GM19035 (cell line): Measurements from ENCODE around the gene FAM237A.

Source experiments
- ATAC-seq: cut with Tn5 transposase; IDR thresholded peaks from one replicate; pipeline ENCODE4 v1.9.1; 2021; ENCODE audit not compliant: unreplicated experiment

FAM237A gene

DNA sequence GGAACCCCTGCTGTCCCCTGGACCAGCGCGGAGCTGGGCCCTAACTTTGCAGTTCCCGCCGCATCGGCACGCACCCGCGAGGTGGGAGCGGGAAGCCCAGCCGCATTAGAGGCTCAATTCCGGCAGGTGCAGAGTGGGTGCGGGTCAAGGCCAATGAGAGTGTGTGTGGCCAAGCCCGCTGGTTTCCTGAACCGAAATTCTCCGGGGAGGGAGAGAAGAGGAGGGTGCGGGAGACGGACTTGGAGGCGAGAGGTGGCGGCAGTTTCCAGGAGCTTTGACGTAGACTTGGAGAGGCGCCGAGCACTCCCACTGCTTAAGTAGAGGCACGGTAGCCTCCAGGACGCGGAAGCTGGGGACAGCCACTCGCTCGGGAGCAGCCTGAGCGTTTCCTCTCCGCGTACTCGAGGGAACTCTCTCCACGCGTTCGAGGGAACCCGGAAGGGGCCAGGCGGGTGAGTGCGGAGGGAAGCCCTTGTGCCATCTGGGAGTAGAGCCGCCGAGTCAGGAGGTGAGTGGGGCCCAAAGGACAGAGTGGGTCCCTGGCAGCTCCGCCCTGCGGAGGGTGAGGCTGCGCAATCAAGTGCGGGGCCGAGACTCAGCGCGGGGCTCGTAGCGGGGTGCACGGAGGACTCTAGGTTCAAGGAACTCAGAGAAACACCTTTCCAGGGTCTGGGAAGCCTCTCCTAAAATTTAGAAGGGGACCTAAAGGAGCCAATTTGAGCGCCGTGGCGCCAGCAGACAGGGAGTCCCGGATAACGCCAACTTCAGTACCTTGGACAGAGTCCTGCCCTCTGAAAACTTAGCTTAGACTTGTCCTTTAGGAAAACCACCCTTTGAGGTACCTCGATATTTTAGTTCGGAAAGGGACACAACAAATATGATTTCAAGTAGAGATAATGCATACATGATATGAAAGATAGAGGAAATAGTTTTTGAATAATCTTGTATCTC lies at the start of gene FAM237A:
Gene FAM237A, plus strand, starts transcription at position 413 of the 951 bp plus-strand sequence. CDS start 1,750 bp downstream, outside the sequence.
- ATAC-seq, result no peak

DNA sequence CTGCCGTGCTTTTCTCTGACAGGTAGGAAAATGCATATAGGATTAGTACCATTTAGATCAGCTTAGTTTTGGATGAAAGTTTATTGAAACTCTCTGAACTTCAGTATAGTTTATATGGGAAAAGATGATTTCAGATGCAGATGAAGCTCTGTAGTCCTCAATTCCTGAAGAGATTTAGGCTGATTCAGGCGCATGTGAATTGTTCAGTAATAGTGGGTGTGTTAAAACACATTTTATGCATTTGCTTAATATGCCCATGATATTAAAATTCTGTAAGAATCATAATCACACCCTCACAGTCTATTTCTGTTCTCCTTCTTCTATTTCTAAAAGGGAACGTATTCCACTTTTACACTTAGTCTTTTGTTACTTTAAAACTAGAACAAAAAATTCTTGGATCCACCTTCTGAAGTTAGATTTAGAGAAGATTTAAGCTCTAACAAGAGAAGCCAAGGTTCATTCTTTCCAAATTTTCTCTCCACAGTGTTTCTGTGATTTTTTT lies 44.5 kb upstream of the FAM237A start:
- ATAC-seq, result no peak

DNA sequence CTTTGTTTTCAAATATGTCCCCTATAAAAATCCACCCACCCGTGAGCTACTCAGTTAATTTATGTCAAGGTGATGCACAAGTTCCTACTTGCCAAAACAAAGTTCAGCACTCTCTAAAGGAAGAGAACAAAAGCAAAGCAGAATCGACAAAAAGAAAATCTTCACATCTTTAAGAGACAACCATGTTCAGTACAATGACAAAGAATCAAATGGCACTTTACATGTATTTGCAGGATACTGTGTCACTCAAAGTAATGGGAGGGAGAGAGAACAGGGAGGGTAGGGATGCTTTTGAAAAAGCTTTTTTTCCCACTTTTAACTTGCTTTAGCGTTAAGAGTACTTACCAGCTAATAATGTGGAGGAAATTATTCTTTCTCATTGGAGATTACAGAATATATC lies 39.0 kb upstream of the FAM237A start:
- ATAC-seq, result no peak

DNA sequence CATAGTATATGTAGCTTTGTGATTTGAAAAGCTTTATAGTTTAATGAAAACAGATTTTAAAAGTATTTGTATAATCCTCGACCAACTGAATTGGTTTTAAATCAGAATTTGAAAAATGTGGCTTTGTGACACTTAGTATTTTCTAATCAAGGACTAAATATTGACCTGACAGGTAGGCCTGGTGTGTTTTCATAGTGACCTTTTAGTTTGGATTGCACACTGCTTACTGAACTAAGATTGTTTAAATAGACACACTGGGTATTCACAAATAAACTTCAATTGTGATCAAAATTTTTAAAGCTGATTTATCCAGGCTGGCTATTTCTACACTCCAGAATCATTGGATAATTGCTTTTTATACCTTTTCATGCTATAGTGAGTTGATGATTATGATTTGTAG lies 31.8 kb upstream of the FAM237A start:
- no peak for ATAC-seq

DNA sequence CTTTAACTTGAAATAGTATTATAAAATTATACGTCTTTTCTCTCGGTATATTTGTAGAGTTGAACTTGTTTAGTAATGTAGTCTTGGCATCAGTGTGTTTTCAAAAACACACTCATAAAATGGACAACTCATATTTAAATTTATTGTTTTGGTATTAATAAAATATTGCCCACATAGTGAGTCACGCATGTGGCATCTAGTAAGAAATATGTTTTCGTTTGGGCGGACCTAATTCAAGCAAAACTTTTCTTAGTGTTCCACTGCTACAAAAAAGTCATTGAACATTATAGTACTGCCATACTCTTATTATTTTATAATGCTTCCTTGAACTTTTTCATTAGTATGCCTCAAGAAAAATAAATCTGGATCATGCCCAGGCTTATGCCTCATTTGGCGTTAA lies 31.1 kb upstream of the FAM237A start:
- no peak for ATAC-seq

DNA sequence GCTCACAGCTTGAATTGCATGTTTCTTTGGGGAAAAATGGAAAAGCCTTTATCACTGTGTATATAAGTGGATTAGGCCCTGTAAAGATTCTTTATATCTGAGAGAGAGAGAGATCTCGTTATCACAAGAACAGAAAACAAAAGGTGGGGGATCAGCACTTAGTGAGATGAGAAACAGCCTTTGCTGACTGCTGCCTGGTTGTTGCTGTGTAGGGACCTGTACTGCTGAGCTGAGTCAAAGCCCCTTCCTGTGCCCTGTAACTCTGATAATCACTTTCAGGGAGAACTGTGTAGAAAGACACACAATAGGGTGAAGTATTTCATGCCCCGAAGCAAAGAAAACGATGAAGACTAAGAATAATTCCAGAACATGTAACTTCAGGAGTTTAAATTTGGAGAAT lies 30.6 kb upstream of the FAM237A start:
- no peak for ATAC-seq

DNA sequence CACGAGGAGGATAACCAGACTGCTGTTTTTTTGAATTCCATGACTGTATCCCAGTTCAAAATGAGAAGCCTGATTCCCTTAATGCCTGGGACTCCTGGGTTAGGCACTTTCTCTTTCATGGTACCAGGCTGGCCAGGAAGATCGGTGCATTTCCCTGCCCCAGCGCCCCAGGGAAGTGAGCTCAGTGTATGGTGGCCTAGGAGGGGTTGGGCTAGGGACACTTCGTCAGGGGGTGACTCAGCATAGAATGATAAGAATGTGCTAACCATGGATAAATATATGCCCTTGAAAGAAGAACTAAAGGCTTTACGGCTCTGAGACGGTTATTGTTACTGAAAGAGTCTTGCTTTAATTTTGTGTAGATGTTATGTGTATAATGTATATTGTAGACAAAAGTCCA lies 27.5 kb upstream of the FAM237A start:
- no peak for ATAC-seq

DNA sequence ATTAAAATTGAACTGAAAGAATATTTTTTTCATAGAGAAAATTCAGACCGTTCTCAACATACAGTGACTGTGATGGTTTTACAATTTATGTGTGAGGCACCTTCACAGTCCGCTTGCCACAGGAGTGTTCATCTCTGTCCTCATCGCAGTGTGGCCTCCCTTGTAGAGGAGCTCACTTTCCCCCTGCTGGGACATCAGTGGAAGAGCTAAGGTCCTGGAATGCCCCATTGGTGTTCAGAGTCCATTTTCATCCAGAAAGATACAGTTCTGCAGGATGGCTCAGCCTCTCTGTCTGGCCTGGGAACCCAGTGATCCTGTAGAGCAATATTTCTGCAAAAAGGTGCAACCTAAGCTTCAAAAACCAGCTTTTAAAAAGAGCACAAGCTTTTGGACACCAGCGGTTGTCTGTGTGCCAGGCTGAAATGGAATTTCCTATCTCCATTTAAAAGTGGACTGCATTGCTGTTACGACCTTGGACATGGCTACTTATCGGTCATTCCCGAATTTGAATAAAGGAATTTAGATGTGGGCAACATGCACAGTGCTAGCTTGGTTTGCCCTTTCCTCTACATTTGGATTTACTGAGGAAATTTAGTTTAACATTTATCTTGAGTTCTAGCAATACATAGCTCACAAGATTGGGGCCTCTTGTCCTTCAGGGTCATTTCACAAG lies 26.7 kb upstream of the FAM237A start:
- no peak for ATAC-seq

DNA sequence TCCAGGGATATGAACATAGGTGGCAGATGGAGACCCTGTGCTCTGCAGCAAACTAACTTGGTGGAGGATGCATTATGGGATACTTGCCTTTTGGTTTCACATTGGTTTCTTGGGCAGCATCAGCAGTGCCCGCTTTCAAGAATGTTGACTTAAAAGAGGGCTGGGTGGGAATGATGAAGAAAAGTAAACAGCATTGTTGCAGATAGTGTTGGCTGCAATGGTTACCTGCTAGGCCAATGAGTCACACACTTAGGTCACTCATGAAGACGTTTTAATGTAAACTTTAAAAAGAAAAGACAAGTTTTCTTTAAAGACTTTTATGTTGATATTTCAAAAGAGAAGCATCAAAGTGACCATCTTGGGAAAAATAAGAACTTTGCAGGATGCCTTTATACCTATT lies 26.1 kb upstream of the FAM237A start:
- ATAC-seq, result no peak

DNA sequence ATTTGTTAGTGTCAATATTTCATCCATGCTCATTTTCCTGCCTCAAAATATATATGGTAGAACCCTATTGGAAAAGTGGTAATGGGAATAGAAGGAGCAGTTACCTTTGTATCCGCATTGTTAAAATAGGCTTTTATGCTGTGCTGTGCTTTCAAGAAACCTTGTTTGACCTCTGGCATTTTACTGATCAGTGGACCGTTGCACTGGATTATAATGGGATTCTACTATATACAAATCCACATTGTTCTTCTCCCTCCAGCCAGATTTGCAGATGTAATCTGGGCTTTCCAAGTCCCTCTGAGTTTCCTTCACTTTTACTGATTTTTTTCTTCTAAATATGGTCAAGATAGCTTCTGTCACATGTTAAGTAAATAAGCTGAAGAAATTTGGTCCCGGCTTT lies 23.3 kb upstream of the FAM237A start:
- no peak for ATAC-seq

DNA sequence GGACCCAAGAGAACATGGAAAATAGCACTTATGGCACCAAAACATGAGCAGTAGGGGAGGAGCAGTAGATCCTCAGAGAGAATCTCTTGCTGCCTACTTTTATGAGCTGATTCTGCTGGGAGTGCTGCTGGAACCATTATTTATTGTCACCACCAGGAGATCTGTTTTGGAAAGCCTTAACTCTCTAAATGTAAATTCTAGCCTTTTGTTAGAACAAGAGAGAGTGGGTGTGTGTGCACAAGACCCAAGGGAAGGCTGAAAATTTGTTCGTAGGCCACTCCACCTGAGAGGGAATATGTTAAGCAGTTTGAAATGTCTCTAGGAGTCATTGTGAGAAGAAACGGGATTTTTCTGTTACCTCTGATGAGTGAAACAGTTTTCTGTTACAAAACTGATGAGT lies 16.2 kb upstream of the FAM237A start:
- ATAC-seq, result no peak

DNA sequence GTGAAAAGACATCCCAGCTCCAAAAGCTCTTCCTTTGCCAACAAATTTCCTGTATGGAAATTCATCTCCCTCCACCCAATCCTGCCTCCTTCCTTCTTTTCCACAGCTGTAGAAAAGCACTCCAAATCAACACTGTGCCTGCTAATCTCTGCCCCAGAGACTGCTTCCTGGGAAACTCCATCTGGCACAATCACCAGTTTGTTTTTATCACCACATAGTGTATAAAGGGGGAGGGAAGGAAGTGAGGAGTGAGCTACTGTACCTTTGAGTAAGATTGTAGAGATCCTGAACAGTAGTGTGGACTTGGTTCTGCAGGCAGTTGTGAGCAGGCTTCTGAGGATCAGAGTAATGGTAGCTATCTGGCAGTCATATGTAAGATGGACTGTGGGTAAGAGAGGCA lies 14.7 kb upstream of the FAM237A start:
- no peak for ATAC-seq

DNA sequence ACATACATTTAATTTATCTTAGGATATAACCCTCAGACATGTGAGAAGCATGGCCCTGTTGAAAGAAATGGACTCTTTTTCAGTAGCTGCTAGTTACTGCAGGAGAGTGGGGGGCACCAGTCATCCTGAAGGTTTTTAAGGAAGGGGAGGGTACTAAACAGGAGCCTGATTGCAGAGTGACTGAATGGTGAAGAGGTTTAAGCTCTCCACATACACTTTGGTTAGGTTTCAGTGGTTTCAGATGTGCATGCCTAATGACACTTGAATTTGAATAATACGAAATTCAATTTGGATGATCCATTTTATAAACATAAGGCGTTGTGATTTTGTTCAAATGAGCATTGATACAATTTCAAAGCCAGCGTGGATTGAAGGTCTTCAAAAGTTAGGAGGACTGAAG lies 10.9 kb upstream of the FAM237A start:
- no peak for ATAC-seq

DNA sequence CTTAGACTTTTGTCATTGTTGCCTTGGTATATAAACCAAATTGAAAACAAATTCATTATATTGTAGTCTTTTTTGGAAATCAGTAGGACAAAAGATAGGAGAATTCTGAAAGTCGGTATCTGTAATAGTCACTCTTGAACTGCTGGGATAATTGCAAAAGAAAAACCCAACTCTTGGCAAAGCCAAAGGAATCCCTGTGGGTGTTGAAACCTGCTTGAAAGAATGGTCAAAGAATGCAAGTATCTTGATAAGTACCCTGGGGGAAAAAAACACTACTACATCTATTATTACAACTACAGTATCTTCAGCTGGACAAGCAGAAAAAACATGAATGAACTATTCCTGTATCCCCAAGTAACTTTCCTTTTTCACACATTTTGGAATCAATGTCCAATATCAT lies 7.3 kb upstream of the FAM237A start:
- ATAC-seq, result no peak

DNA sequence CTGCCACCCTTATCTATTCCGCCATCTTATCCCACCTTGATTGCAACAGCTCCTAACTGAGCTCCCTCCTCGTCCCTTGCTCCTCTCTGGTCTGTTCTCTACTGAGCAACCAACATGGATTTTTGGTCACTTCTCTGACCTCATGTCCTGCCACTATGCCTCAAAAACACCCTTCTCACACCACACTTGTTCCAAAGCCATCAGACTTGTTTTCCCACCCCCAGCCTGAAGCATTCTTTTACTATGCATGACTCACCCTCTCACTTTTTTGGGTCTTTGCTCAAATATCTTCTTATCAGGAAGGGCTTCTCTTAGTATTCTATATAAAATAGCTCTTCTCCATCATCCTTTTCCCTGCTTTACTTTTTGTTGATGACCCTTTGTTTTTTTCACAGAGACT lies 2.7 kb upstream of the FAM237A start:
- ATAC-seq, result no peak

DNA sequence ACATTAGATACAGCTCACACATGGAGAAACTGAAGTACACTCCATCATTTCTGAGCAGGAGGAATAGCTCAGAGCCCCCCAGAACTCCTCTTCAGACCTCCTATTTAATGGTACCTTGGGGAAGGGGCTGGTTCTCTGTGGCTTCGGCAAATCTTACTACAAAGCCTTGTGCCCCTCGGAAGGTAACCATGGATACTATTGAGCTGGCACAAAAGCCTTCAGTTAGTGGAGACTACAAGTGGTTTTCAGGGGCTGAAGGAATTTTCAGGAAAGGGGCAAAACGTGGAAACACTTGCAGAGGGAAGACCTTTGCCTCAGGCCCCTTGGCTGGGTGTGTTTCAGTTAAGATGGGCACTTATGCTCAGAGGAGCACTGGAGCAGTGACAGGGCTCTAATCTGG lies 1.1 kb upstream of the FAM237A start:
- ATAC-seq, result no peak

DNA sequence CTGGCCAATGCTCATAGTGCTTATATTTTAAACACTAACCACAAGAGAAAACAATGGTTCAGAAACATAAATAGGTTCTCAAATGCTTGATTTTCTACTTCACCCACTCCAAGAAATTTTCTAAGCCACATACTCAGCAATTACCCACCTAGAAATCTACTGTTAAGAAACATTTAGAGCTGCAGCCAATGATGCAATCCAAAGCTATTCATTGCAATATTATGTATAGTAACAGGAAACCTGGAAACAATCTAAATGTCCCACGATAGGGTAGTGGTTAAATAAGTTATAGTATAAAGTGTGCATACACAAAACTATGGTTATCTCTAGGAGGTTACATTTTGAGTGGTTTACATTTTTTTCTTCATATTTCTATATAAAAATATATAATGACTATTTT lies 5.7 kb downstream of the FAM237A start:
- no peak for ATAC-seq

DNA sequence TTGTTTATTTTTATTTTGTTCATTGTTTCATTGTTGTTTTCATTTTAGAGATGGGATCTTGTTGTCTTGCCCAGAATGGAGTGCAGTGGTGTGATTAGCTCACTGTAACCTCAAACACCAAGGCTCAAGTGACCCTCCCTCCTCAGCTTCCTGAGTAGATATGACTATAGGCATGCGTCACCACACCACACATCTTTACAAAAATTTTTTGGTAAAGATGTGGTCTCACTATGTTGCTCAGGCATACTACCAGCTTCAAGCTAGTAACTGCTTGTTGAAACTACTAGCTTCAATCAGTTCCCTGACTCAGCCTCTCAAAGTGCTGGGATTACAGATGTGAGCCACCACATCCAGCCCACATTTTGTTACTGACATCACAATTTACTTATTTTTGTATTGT lies 14.8 kb downstream of the FAM237A start:
- ATAC-seq, result no peak

DNA sequence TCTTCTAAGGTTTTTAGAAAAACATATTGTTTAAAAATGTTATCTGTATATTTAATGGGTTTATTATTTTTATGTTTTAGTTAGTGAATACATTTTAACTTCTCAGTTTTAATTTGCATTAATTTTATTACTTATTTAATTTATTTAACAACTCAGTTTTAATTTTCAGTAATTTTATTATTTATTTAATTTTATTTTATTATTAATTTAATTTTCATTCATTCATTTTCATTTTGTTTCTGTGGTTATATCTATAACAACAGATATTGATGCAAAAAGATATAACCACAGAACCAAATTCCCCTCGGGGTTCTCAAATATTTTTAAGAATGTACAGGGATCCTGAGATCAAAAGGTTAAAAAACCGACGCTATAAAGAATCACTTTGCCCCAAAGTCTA lies 23.0 kb downstream of the FAM237A start:
- ATAC-seq, result no peak

DNA sequence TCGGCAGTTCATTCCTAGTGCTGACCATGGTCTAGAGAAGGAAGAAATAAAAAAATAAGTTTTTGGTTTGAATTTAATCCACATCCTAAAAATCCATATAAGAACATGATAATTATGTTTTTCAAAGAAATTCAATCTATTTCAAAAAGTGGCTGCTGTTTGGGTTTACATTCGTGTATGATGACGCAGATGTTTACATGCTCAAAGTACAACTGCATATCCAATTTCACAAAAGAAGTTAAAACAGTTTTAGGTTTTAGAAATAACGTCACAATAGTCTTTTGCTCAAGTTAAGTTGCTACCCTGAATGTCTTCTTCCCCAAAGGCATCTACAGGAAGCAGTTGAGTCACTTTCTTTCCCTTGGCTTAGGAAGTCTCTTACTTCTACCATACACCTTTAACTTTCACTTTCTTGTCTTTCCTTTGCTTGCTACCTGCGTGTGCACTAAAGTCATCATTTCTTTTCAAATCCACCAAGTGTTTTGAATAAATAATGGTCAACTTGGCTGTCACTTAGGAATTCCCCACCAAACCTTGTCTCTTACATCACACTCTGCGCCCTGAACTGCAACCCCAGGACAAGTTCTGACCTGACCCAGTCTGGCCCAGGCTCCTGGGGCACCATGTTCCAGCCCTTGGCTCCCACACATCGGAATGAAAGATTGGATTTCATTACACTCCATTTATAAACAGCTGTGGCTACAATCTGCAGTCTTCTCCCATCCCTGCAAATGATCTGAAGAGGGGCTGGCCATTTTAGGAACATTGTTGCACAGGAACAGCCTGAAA lies 28.4 kb downstream of the FAM237A start:
- no peak for ATAC-seq

DNA sequence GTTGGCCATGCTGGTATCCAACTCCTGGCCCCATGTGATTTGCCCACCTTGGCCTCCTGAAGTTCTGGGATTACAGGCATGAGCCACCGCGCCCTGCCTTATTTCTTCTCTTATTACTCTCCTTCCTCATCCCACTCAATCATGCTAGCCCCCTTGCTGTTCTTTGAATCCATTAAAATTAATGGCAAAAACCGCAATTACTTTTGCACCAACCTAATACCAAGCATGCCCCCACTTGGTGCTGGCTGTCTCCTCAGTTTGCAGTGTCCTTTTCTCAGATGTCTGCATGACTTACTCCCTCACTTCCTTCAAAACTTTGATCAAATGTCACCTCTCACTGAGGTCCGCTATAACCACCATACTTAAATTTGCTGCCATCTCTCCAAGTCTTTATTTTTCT lies 41.3 kb downstream of the FAM237A start:
- ATAC-seq, result no peak
